ENCODE results near the gene C1orf35.

C1orf35 gene

DNA sequence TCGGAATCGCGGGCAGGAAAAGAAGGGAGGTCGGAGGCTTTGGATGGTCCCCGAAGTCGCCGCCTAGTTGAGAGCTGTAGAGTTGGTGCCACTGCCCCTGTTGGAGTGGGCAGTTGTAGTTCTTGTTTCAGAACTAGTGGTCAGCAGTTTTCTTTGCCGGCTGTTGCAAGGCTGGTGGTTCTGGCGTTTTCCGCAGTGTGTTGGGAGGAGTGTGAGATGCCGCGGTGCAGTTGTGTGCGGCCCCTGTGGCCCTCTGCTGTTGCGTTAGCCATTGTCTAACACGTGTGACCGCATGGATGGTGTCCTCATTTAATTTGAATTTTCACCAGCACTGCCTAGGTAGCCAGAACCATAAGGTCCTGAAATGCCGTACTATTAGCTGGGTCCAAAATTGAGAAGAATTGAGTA is 19.2 kb downstream of the C1orf35 start:
- peak overlapping the region; percentile 96 for H3K4me3 ChIP-seq (ENCODE audit: control insufficient read depth, low read depth, low read length)
- no peak for TF ChIP-seq CTCF (conservative IDR thresholded peaks at IDR 0.05; ENCODE audit: control insufficient read depth, insufficient read depth, low read depth, low read length)
- no peak for DNase-seq (ENCODE audit: low read depth)

DNA sequence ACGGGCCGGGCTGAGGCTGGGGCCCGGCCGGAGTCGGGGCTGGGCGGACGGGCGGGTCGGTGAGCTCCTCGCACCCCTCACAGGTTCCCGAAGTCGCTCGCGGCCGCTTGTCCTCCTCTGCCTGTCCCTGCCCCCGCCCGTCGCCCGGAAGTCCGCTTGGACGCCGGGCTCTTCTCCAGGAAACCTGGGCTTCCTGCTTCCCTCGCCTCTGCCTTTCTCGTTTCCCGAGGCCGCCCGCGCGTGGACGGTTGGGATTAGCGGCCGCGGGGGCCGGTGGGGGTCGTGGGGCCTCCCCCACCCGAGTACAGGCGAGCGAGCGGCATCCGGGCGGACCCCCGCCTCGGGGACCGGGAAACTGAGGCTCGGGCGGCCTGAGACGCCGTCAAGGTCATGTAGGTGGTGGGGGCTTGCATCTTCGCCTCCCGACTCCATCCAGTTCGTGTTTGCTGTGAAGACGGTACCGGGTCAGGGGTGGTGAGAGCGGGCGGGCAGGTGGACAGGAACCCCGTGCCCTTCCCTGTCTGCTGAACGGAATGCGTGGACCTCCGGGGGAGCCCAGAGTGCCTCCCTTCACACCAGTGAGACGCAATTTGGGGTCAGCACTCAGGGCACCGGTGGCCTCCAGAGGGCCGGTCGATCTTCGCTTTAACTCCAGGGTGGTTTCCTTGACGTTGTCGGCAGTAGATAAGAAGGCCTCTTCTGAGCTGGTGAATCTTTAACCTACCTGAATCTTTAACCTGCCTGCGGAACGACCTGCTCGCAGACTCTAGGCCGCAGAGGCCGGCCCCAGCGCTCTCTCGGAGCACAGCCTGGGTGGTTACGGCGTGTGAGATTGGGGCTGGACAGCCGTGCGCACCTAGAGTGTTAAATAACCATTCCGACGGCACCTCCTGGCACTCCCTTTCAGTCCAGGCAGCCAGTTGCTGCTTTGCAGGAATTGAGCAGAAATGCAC is 19.9 kb downstream of the C1orf35 start:
- peak overlapping the region; percentile 96 for H3K4me3 ChIP-seq (ENCODE audit: control insufficient read depth, low read depth, low read length)
- DNase-seq (ENCODE audit: low read depth), result no peak
- no peak for TF ChIP-seq CTCF (conservative IDR thresholded peaks at IDR 0.05; ENCODE audit: control insufficient read depth, insufficient read depth, low read depth, low read length)

GRCh38 chr1:228082214-228082917 is 20.8 kb downstream of the C1orf35 start, which contains the start of gene ARF1:
Gene ARF1 (plus strand): TSS chr1:228082708. CDS start chr1:228097115, 14,407 bp downstream.
- peak; percentile 92 for DNase-seq (ENCODE audit: low read depth)
- TF ChIP-seq CTCF (conservative IDR thresholded peaks at IDR 0.05; ENCODE audit: control insufficient read depth, insufficient read depth, low read depth, low read length), result no peak
- H3K4me3 ChIP-seq (ENCODE audit: control insufficient read depth, low read depth, low read length), result peak within 1 kb of the TSS; percentile 96

GRCh38 chr1:228081578-228082213 is 21.4 kb downstream of the C1orf35 start:
- no peak for DNase-seq (ENCODE audit: low read depth)
- peak overlapping the region; percentile 60 for H3K4me3 ChIP-seq (ENCODE audit: control insufficient read depth, low read depth, low read length)
- TF ChIP-seq CTCF (conservative IDR thresholded peaks at IDR 0.05; ENCODE audit: control insufficient read depth, insufficient read depth, low read depth, low read length), result no peak

DNA sequence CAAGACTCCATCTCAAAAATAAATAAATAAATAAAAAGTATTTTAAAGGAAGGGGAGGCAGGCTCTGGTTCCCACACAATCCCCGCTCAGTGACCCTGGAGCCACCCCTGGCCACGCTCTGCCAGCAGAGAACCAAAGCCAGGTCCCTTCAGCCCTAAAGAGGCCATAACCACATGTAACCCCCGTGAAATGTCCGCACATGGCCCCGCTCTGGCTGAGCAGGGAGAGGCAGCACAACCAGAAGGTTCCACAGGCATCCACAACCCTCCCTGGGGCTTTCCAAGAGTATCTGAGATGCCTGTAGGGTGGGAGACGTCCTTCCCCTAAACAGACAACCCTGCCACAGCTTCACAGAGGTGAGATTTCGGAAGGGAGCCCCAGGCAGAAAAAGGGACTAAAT is 22.0 kb downstream of the C1orf35 start:
- DNase-seq (ENCODE audit: low read depth), result no peak
- no peak for TF ChIP-seq CTCF (conservative IDR thresholded peaks at IDR 0.05; ENCODE audit: control insufficient read depth, insufficient read depth, low read depth, low read length)
- peak overlapping the region; percentile 60 for H3K4me3 ChIP-seq (ENCODE audit: control insufficient read depth, low read depth, low read length)

GRCh38 chr1:228079601-228080263 is 23.4 kb downstream of the C1orf35 start:
- H3K4me3 ChIP-seq (ENCODE audit: control insufficient read depth, low read depth, low read length), result no peak overlapping the region
- TF ChIP-seq CTCF (conservative IDR thresholded peaks at IDR 0.05; ENCODE audit: control insufficient read depth, insufficient read depth, low read depth, low read length), result no peak
- DNase-seq (ENCODE audit: low read depth), result no peak

All from fibroblast of mammary gland (primary cell).